ENCODE measurements around the gene HLA-DMB. TPM values are rescaled to one million over a fixed set of nuclear protein-coding genes. Genes with fewer than 3 reads are reported as not detected.

HLA-DMB gene
- total RNA-seq, 1 experiment from 2014 or later, result 1.7 TPM

DNA sequence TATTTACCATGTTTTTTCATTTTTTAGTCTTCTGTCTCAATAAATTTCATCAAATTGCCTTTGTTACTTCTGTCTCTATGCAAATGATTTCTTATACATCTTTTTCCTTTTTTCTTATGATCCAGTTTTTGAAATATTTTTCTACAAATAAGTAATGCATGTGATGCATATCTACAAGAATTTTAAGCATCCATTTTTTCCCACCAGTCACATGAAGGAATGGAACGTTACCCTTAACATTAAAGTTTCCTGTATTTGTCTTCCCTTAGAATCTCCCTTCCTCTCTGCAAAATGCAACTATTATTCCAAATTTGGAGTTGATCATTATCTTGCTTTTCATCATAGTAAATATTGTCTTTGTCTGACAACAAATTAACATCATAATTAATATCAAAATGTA is 51.3 kb downstream of the HLA-DMB start:
- no peak overlapping the region for H3T11ph ChIP-seq (ENCODE audit: low read length)
- H3K9me3 Mint-ChIP-seq, result no peaks in the 10 kb centered on the region
- H2AFZ ChIP-seq (ENCODE audit: low read length), result no peak overlapping the region
- H3K9ac ChIP-seq (ENCODE audit: extremely low read depth, insufficient read length, low read length), result no peak overlapping the region
- H3K23me2 ChIP-seq (ENCODE audit: insufficient read length, low read depth, low read length, poor library complexity, severe bottlenecking), result peaks cover 7% of the 10 kb centered on the region
- no peak overlapping the region for H2BK120ac ChIP-seq (ENCODE audit: low read depth, low read length, poor library complexity, severe bottlenecking)
- no peak overlapping the region for H3K4me2 ChIP-seq (ENCODE audit: insufficient read depth, insufficient read length, low read length)
- peaks cover 2% of the 10 kb centered on the region; the same call in 1 of the 2 replicates for H3K27me3 Mint-ChIP-seq (ENCODE audit: low read depth)
- TF ChIP-seq, protein P1, sequence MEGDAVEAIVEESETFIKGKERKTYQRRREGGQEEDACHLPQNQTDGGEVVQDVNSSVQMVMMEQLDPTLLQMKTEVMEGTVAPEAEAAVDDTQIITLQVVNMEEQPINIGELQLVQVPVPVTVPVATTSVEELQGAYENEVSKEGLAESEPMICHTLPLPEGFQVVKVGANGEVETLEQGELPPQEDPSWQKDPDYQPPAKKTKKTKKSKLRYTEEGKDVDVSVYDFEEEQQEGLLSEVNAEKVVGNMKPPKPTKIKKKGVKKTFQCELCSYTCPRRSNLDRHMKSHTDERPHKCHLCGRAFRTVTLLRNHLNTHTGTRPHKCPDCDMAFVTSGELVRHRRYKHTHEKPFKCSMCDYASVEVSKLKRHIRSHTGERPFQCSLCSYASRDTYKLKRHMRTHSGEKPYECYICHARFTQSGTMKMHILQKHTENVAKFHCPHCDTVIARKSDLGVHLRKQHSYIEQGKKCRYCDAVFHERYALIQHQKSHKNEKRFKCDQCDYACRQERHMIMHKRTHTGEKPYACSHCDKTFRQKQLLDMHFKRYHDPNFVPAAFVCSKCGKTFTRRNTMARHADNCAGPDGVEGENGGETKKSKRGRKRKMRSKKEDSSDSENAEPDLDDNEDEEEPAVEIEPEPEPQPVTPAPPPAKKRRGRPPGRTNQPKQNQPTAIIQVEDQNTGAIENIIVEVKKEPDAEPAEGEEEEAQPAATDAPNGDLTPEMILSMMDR (conservative IDR thresholded peaks at IDR 0.05), result no peak
- H3K23ac ChIP-seq (ENCODE audit: insufficient read length, low read depth, low read length), result no peak overlapping the region
- H3K18ac ChIP-seq (ENCODE audit: insufficient read length, low read depth, low read length), result no peak overlapping the region
- no peaks in the 10 kb centered on the region for H3K79me2 ChIP-seq (ENCODE audit: insufficient read depth, low read length)
- H4K5ac ChIP-seq (ENCODE audit: insufficient read length, low read depth, low read length), result no peak overlapping the region
- no peak overlapping the region for H2BK5ac ChIP-seq (ENCODE audit: insufficient read length, low read length)
- H2BK15ac ChIP-seq (ENCODE audit: low read depth, low read length), result no peak overlapping the region
- H2BK12ac ChIP-seq (ENCODE audit: insufficient read length, low read depth, low read length), result no peak overlapping the region
- no peak for DNase-seq
- H3K4ac ChIP-seq (ENCODE audit: low read depth, low read length), result no peak overlapping the region
- no peak overlapping the region for H3K14ac ChIP-seq (ENCODE audit: insufficient read depth, low read length)
- peaks cover 0 to 2% (median 0%) of the 10 kb centered on the region in 3 experiments; a peak in 2 of 7 replicates for H3K36me3 Mint-ChIP-seq (ENCODE audit: insufficient read depth in 1 of 3, low read depth in 3 of 3)
- no peak overlapping the region for H3K27ac Mint-ChIP-seq
- H3K4me1 ChIP-seq (ENCODE audit: insufficient read depth, low read length), result no peaks in the 10 kb centered on the region
- no peaks in the 10 kb centered on the region for H3K9me3 ChIP-seq (ENCODE audit: control insufficient read depth, low read depth, low read length)
- no peak overlapping the region for H2BK20ac ChIP-seq (ENCODE audit: low read depth, low read length, poor library complexity, severe bottlenecking)
- no peaks in the 10 kb centered on the region for H3K27me3 ChIP-seq (ENCODE audit: insufficient read depth, low read length)
- H4K91ac ChIP-seq (ENCODE audit: insufficient read length, low read depth, low read length), result no peak overlapping the region
- peaks cover 4 to 8% of the 10 kb centered on the region in 2 experiments; a peak in 2 of 4 replicates for H3K4me1 Mint-ChIP-seq
- no peak overlapping the region for H3K27ac ChIP-seq (ENCODE audit: insufficient read length, low read depth, low read length)
- H3K4me3 Mint-ChIP-seq, result no peak overlapping the region
- no peaks in the 10 kb centered on the region for H4K20me1 ChIP-seq (ENCODE audit: control insufficient read depth, insufficient read depth, insufficient read length)
- no peaks in the 10 kb centered on the region for H3K79me1 ChIP-seq (ENCODE audit: insufficient read depth, low read depth, low read length, poor library complexity, severe bottlenecking)
- no peak overlapping the region for H3K56ac ChIP-seq (ENCODE audit: insufficient read length, low read depth, low read length)
- WGBS (ENCODE audit: extremely low coverage, insufficient read length, low lambda C conversion rate), result no CpG with 5 or more reads among the region's 1 CpG
- H4K8ac ChIP-seq (replicated peaks; ENCODE audit: insufficient read length, low read depth, low read length), result no peak overlapping the region
- H2AK5ac ChIP-seq (ENCODE audit: insufficient read length, low read length), result no peak overlapping the region
